NB4 (cell line): ENCODE measurements around the gene CPNE5.

Experiments
- DNase-seq: peaks from one replicate; pipeline ENCODE4 v3.0.0; 2010; ENCODE audit warnings: low read depth
- H3K4me3 ChIP-seq: one replicate; pipeline ENCODE4 v1.5.1; 2011; ENCODE audit warnings: mild to moderate bottlenecking, low read depth, low read length, moderate library complexity
- MYC ChIP-seq: IDR thresholded peaks from 2 replicates; pipeline ENCODE4 v1.6.1; 2011; ENCODE audit warnings: low read depth, low read length
- POLR2A ChIP-seq: IDR thresholded peaks from 2 replicates; pipeline ENCODE4 v1.6.1; 2011; ENCODE audit warnings: mild to moderate bottlenecking; ENCODE audit not compliant: insufficient read length; ENCODE audit errors: extremely low read depth
- TF ChIP-seq, protein P1 (sequence below): IDR thresholded peaks from one replicate; pipeline ENCODE4 v1.5.1; 2012; ENCODE audit warnings: low read depth, low read length
- TF ChIP-seq, protein P2 (sequence below): IDR thresholded peaks from 2 replicates; pipeline ENCODE4 v1.6.1; 2011; ENCODE audit warnings: low read depth, low read length

Gene CPNE5

DNA sequence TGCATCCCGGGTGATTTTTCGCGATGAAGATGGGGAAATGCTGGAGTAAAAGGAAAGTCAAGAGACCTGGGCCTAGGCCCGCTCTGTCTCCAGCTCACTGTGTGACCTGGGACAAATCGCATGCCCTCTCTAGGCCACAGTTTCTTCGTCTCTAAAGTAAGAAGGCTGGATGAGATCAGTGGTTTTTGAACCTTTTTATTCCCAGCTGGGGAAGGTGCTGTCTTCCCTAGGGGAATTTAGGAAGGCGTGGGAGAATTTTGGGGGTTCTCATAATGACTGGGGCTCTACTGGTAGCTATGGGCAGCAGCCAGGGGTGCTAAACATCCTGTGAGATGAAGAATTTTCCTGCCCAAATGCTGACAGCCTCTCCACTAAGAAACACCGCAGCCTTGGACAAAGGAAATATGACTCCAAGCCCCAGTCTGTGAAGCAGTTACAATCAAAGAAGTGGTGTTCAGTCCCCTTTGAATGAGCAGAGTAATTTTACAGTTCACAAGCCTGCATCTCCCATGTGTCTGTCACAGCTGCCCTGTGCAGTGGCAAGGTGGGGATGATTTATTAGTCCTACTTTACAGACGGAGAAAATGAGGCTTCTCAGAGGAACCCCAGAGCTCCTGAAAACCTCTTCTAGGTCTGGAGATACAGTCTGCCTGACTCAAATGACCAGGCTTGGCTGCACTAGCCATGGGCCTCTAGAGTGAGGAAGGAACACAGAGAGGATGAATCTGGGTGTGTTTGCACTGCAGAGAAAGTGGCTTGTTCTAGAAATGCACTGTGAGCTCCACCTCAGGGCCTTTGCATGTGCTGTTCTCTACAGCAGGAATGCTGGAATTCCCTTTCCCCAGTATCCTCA lies 84.4 kb downstream of the CPNE5 start:
- no peak for DNase-seq

DNA sequence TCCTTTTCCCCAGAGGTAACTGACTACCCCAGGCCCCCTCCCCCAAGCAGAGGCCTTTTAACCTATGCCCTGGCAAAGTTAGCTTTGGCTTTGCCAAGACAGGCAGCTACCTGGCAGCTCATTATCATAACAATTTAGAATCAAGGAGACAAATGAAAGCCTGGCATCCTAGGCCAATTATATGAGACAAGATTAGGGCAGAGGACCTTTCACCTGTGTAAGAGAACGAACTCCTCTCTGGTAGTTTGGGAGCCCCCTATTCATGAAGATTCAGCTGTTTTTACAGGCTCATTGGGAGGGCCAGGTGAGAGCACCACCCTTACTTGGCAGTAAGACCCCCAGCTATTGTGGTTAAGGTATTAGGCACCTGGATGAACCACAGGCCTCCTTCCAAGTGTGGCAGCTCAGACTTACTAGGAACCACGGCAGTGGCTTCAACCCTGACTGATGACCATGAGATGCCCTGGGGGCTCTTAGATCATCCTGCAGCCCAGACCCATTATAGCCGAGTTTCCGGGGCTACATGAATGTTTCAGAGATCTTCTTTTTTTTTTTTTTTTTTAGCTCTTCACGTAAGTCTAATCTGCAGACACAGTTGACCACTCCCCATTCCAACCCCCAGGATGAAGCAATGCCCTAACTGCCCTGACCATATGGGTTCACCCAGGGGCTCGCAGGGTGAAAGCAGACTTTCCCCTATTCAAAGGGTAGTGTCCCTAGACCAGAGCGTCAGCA lies 85.4 kb downstream of the CPNE5 start:
- H3K4me3 ChIP-seq: no peak overlapping the region
- TF ChIP-seq, protein P1, sequence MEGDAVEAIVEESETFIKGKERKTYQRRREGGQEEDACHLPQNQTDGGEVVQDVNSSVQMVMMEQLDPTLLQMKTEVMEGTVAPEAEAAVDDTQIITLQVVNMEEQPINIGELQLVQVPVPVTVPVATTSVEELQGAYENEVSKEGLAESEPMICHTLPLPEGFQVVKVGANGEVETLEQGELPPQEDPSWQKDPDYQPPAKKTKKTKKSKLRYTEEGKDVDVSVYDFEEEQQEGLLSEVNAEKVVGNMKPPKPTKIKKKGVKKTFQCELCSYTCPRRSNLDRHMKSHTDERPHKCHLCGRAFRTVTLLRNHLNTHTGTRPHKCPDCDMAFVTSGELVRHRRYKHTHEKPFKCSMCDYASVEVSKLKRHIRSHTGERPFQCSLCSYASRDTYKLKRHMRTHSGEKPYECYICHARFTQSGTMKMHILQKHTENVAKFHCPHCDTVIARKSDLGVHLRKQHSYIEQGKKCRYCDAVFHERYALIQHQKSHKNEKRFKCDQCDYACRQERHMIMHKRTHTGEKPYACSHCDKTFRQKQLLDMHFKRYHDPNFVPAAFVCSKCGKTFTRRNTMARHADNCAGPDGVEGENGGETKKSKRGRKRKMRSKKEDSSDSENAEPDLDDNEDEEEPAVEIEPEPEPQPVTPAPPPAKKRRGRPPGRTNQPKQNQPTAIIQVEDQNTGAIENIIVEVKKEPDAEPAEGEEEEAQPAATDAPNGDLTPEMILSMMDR: no peak
- TF ChIP-seq, protein P2, sequence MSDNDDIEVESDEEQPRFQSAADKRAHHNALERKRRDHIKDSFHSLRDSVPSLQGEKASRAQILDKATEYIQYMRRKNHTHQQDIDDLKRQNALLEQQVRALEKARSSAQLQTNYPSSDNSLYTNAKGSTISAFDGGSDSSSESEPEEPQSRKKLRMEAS: no peak
- no peak for TF ChIP-seq POLR2A
- TF ChIP-seq MYC: no peak
- peak; percentile 75 for DNase-seq

More for the DNA sequence above, 84.4 kb downstream of the CPNE5 start:
- H3K4me3 ChIP-seq: no peak overlapping the region
- TF ChIP-seq MYC (no peak), POLR2A (no peak)
- TF ChIP-seq, protein P2: no peak
- TF ChIP-seq, protein P1: no peak

DNA sequence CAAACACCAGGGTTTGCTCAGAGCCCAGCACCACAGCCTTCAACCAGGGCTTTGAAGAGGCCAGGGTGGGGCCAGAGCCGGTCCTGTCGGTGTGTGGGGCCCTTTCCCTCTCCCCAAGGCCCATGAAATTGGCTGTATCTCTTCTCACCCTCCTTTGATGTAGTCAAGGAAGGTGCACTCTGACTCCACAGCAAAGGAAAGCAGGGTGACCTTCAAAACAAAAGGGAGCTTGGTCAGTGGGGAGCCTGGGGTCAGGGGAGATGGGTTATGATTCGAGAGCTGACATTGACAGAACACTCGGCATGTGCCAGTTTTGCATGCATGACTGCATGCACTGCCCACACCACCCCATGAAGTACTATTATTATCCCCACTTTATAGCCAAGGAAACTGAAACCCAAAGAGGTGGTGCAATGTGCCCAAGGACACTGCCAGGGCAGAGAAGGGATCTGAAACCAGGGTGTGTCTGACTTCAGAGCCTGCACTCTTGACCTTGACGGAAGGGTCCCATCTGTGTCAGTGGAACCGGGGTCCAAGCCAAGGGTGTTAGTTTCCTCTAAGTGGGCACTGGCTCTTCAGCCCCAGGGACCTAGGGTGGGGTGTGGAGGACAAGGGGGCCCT lies 86.2 kb downstream of the CPNE5 start:
- H3K4me3 ChIP-seq: no peak overlapping the region
- DNase-seq: peak; percentile 39
- TF ChIP-seq, protein P2: no peak
- no peak for TF ChIP-seq MYC
- TF ChIP-seq, protein P1: no peak

DNA sequence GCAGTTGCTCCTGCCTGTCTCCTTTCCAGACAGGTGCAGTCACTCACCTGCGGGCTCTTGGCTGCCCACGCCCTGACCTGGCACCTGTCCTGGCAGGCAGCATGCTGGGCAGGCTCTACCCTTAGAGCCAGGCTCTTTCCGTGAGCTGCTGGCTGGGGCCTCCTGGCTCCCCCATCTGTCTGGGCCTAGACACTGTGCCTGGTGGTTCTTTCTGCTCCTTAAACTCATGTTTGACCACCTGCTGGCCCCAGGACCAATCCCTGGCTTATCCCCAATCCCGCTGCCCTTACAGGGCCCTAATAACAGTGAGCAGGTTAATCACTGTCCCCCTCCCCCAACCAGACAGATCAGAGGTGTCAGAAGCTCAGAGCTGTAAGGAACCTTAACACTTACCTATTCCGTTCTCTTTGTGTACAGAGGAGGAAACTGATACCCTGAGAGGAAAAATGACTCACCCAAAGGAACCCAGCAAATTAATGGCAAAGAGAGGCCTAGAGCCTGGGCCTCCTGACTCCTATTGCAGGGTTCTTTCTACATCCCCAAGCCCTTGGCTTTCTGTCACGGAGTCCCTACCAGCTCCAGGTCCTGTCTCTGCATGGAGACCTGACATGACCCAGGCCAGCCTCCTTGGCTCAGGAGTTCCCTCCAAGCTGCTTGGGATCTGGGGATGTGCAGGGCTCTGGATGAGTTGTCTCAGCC lies 86.9 kb downstream of the CPNE5 start:
- TF ChIP-seq POLR2A (no peak), MYC (no peak)
- TF ChIP-seq, protein P1: no peak
- TF ChIP-seq, protein P2: no peak
- H3K4me3 ChIP-seq: no peak overlapping the region
- no peak for DNase-seq

DNA sequence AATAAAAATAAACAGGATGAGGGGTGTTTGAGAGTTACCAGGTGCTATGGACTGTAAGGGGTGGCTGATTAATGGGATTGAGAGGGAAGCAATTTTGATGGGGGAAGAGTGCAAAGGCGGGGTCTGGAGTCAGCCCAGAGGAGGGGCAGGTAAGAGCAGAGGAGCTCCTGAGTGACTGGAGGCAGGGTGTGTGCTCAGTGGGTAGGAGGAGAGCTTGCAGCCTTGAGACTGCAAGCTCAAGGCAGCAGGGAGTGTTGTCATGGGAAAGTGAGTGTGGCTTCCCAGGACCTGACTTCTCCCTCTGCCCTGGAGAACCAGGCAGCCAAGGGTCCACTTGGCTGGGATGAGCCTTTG lies 87.4 kb downstream of the CPNE5 start:
- no peak for TF ChIP-seq POLR2A
- TF ChIP-seq, protein P2: no peak
- no peak overlapping the region for H3K4me3 ChIP-seq
- DNase-seq: no peak
